ENCODE data around the gene SMC6.
A peak's percentile ranks its signal among the peaks of the same experiment; 100 is the strongest.

DNA sequence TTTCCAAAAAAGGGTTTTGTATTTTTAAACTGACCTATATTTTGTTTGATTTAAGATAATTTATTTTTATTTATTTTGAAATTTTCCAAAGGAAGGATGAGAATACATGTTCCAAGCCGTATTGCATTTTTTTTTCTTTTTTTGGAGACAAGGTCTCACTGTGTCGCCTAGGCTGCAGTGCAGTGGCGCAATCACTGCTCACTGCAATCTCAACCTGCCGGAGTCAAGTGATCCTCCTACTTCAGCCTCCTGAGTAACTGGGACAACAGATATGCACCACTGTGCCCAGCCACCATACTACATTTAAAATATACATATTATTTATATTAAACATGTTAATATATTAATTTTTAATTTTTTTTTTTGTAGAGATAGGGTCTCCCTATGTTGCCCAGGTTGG is 15.3 kb upstream of the SMC6 start:
- TF ChIP-seq, protein P1, sequence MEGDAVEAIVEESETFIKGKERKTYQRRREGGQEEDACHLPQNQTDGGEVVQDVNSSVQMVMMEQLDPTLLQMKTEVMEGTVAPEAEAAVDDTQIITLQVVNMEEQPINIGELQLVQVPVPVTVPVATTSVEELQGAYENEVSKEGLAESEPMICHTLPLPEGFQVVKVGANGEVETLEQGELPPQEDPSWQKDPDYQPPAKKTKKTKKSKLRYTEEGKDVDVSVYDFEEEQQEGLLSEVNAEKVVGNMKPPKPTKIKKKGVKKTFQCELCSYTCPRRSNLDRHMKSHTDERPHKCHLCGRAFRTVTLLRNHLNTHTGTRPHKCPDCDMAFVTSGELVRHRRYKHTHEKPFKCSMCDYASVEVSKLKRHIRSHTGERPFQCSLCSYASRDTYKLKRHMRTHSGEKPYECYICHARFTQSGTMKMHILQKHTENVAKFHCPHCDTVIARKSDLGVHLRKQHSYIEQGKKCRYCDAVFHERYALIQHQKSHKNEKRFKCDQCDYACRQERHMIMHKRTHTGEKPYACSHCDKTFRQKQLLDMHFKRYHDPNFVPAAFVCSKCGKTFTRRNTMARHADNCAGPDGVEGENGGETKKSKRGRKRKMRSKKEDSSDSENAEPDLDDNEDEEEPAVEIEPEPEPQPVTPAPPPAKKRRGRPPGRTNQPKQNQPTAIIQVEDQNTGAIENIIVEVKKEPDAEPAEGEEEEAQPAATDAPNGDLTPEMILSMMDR (IDR thresholded peaks at IDR 0.05) = no peak
- no peak for TF ChIP-seq FOXP1 (CRISPR knock-in tag; IDR thresholded peaks at IDR 0.05; ENCODE audit: borderline replicate concordance)
- no peak for TF ChIP-seq TEAD1 (CRISPR knock-in tag; IDR thresholded peaks at IDR 0.05)
- TF ChIP-seq TCF7 (CRISPR knock-in tag; IDR thresholded peaks at IDR 0.05; ENCODE audit: low read depth) = no peak
- TF ChIP-seq, protein P2, sequence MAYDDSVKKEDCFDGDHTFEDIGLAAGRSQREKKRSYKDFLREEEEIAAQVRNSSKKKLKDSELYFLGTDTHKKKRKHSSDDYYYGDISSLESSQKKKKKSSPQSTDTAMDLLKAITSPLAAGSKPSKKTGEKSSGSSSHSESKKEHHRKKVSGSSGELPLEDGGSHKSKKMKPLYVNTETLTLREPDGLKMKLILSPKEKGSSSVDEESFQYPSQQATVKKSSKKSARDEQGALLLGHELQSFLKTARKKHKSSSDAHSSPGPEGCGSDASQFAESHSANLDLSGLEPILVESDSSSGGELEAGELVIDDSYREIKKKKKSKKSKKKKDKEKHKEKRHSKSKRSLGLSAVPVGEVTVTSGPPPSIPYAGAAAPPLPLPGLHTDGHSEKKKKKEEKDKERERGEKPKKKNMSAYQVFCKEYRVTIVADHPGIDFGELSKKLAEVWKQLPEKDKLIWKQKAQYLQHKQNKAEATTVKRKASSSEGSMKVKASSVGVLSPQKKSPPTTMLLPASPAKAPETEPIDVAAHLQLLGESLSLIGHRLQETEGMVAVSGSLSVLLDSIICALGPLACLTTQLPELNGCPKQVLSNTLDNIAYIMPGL (CRISPR knock-in tag; IDR thresholded peaks at IDR 0.05) = no peak
- 0 out of 2 replicates have a peak, but pooled peaks have one; percentile 15 for TF ChIP-seq HMGA2 (CRISPR knock-in tag; IDR thresholded peaks at IDR 0.05)
- no peak for TF ChIP-seq ZNF416 (CRISPR knock-in tag; IDR thresholded peaks at IDR 0.05)
